Right lobe of liver (tissue), 4 donors: ENCODE measurements around the gene UGT2B28.
"Not testable (repeated sequence)": the region's sequence is repeated elsewhere in the genome, so short reads cannot be mapped to it uniquely, and the experiment has no call there.

Experiments used
- POLR2A ChIP-seq: fragments of 450-650 bp; IDR thresholded peaks from one replicate; pipeline ENCODE4 v1.6.1; 2017; ENCODE audit warnings: antibody characterized with exemption, mild to moderate bottlenecking
- TF ChIP-seq, protein P1 (sequence below), 4 donors: fragments of 200-600 bp in 3 of 4; fragments of 450-650 bp in 1 of 4; IDR thresholded peaks; one replicate each; pipeline versions ENCODE4 v1.5.1 to v1.8.0; 2016 to 2022; ENCODE audit warnings: antibody characterized with exemption in 4 of 4, mild to moderate bottlenecking in 2 of 4
- donor health status: DM: no; HTN: no; CAD: no.
- donor health status: DM: no; HTN: no; CAD: no.
- donor health status: DM: no; HTN: yes; CAD: no.

DNA sequence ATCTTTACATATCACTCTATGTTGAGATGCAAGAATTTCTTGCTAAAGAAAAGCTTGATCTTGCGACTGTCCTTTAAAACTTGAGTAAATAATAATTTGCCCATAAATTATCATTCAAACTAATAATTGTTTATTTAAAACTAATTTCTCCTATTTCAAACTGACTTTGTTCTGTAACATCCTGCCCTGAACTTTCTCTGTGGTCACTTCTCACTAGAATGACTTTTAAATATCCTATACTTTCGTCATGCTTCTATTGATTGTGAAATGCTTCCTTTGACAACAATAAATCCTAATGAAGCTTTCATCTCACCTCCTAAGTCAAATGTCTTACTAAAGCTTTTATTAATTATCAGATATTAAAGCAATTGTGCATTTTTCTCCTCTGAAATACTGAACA, 38.5 kb upstream of the UGT2B28 start:
- TF ChIP-seq, protein P1, sequence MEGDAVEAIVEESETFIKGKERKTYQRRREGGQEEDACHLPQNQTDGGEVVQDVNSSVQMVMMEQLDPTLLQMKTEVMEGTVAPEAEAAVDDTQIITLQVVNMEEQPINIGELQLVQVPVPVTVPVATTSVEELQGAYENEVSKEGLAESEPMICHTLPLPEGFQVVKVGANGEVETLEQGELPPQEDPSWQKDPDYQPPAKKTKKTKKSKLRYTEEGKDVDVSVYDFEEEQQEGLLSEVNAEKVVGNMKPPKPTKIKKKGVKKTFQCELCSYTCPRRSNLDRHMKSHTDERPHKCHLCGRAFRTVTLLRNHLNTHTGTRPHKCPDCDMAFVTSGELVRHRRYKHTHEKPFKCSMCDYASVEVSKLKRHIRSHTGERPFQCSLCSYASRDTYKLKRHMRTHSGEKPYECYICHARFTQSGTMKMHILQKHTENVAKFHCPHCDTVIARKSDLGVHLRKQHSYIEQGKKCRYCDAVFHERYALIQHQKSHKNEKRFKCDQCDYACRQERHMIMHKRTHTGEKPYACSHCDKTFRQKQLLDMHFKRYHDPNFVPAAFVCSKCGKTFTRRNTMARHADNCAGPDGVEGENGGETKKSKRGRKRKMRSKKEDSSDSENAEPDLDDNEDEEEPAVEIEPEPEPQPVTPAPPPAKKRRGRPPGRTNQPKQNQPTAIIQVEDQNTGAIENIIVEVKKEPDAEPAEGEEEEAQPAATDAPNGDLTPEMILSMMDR (IDR thresholded peaks at IDR 0.05) = not testable (repeated sequence)
- not testable (repeated sequence) for TF ChIP-seq POLR2A
